Bronchial epithelial cell (primary cell): ENCODE measurements around the gene ENDOD1. TPM values are rescaled to one million over a fixed set of nuclear protein-coding genes. Genes with fewer than 3 reads are reported as not detected.

Source experiments
- DNase-seq: peaks from one replicate; pipeline ENCODE4 v3.0.0-alpha.2; 2010; ENCODE audit warnings: low read depth
- FAIRE-seq: peaks from 2 replicates; lab custom pipeline; 2011; peaks lifted over from hg19 to GRCh38; lab: Jason Lieb, UNC
- H3K27me3 ChIP-seq: 2 replicates; pipeline ENCODE4 v1.5.1; 2011; ENCODE audit warnings: low read length; ENCODE audit not compliant: control insufficient read depth, insufficient read depth
- H3K36me3 ChIP-seq: 2 replicates; pipeline ENCODE4 v1.5.1; 2011; ENCODE audit warnings: low read length; ENCODE audit not compliant: control insufficient read depth, insufficient read depth
- H3K4me3 ChIP-seq: 2 replicates; pipeline ENCODE4 v1.5.1; 2011; ENCODE audit warnings: mild to moderate bottlenecking, low read depth, low read length, control low read depth
- CTCF ChIP-seq: IDR thresholded peaks from 2 replicates; pipeline ENCODE4 v1.5.1; 2011; ENCODE audit warnings: mild to moderate bottlenecking, moderate library complexity, low read length, control low read depth, inconsistent platforms; ENCODE audit not compliant: insufficient read depth, severe bottlenecking
- total RNA-seq: library from RNA; depleted of rRNA; stranded (reverse); fragments of >200 nt; gene quantifications from 2 replicates; pipeline ENCODE4 v1.2.1, GENCODE V29; 2014

Gene ENDOD1
- total RNA-seq, 1 donor from 2014 or later: 41.1 TPM

DNA sequence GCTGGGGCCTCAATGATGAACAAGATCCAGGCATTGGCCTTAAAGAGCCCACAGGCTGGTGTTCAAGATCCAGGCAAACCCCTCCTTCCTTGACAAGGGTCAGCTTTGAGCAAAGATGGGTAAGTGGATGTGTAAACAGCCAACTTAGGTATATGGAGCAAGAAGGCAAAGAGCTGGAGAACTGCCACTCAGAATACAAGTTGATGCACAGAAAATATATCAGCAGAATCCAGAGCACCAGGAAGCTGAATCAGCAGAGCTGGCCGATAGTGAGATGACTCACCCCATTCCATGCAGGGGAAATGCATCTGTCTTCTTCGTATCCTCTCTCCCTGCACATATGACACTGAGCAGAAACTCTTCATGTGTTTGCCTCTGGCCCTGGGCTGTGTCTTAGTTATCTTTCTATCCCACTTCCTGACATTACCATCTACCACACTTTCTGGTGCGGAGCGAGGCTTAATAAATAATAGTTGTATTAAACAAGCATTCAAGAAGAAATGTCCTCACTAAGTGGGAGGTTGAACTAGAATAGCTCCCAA is 57.8 kb downstream of the ENDOD1 start:
- FAIRE-seq (peak; percentile 32), DNase-seq (peak; percentile 91)
- no peak for TF ChIP-seq CTCF
- no peaks in the 10 kb centered on the region for H3K36me3 ChIP-seq
- no peak overlapping the region for H3K4me3 ChIP-seq
- H3K27me3 ChIP-seq: no peaks in the 10 kb centered on the region

GRCh38 chr11:95148406-95148805 is 58.8 kb downstream of the ENDOD1 start:
- no peak for TF ChIP-seq CTCF
- Histone ChIP-seq H3K4me3 (no peak overlapping the region), H3K27me3 (no peaks in the 10 kb centered on the region), H3K36me3 (no peaks in the 10 kb centered on the region)
- FAIRE-seq (no peak), DNase-seq (no peak)

DNA sequence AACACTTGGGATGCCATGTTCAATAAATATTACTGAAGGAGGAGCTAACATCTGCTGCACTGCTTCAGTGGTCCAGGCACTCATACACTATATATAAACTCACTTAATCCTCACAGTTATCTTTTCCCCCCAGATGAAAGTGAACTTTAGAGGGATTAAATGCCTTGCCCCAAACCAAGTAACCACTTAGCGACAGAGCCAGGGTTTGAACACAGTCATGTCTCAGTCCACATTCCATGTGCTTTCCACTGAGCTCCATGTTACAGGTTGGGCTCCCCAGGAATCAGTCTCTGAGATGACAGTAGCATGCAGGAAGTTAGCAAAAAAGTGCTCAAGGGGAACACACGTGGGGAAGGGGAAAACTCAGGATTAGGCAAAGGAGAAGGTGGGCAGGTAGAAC is 59.3 kb downstream of the ENDOD1 start:
- DNase-seq (no peak), FAIRE-seq (no peak)
- no peak overlapping the region for H3K4me3 ChIP-seq
- H3K36me3 ChIP-seq: no peaks in the 10 kb centered on the region
- H3K27me3 ChIP-seq: no peaks in the 10 kb centered on the region
- TF ChIP-seq CTCF: no peak

- FAIRE-seq (no peak), DNase-seq (peak; percentile 58)
- no peaks in the 10 kb centered on the region for H3K36me3 ChIP-seq
- no peaks in the 10 kb centered on the region for H3K27me3 ChIP-seq
- no peak for TF ChIP-seq CTCF
- no peak overlapping the region for H3K4me3 ChIP-seq
Measured at GRCh38 chr11:95149651-95150364, 60.2 kb downstream of the ENDOD1 start.

- DNase-seq: peak; percentile 80
- Histone ChIP-seq H3K4me3 (peak overlapping the region; percentile 46), H3K36me3 (no peaks in the 10 kb centered on the region), H3K27me3 (no peaks in the 10 kb centered on the region)
- peak; percentile 82 for TF ChIP-seq CTCF
- no peak for FAIRE-seq
Measured at GRCh38 chr11:95150956-95151684, 61.5 kb downstream of the ENDOD1 start.
